ENCODE data around the gene GRIP1. TPM values are rescaled to one million over a fixed set of nuclear protein-coding genes. Genes with fewer than 3 reads are reported as not detected.
A peak's percentile ranks its signal among the peaks of the same experiment; 100 is the strongest.
"Not testable (repeated sequence)": the region's sequence is repeated elsewhere in the genome, so short reads cannot be mapped to it uniquely, and the experiment has no call there.

GRIP1 gene
- total RNA-seq, 1 donor from 2014 or later = not detected

- Mint-ChIP-seq H3K9me3 (no peaks in the 10 kb centered on the region), H3K27ac (no peak overlapping the region), H3K27me3 (ENCODE audit: insufficient read depth) (no peaks in the 10 kb centered on the region), H3K4me3 (no peak overlapping the region), H3K4me1 (ENCODE audit: low read depth) (peaks cover 25% of the 10 kb centered on the region), H3K36me3 (ENCODE audit: low read depth) (peaks cover 43% of the 10 kb centered on the region)
- intact Hi-C loops (cut with micrococcal nuclease) = no loop called here
- no peak for DNase-seq (ENCODE audit: low spot score)
Observed at GRCh38 chr12:66320996-66321395, 357.9 kb downstream of the GRIP1 start.

- Mint-ChIP-seq H3K9me3 (no peaks in the 10 kb centered on the region), H3K27ac (no peak overlapping the region), H3K4me3 (no peak overlapping the region), H3K36me3 (ENCODE audit: low read depth) (peaks cover 32% of the 10 kb centered on the region), H3K4me1 (ENCODE audit: low read depth) (peaks cover 40% of the 10 kb centered on the region), H3K27me3 (ENCODE audit: insufficient read depth) (no peaks in the 10 kb centered on the region)
- no peak for DNase-seq (ENCODE audit: low spot score)
- intact Hi-C loops (cut with micrococcal nuclease) = loop anchor here (5.0 kb wide), 1 partner anchor 42 kb away; no protein-coding TSS in a partner anchor
Observed at GRCh38 chr12:66319266-66319954, 359.5 kb downstream of the GRIP1 start.

- Mint-ChIP-seq H3K9me3 (no peaks in the 10 kb centered on the region), H3K27me3 (ENCODE audit: insufficient read depth) (no peaks in the 10 kb centered on the region), H3K4me1 (ENCODE audit: low read depth) (peaks cover 70% of the 10 kb centered on the region), H3K27ac (peak overlapping the region; percentile 21), H3K4me3 (no peak overlapping the region), H3K36me3 (ENCODE audit: low read depth) (peaks cover 48% of the 10 kb centered on the region)
- DNase-seq (ENCODE audit: low spot score) = no peak
- intact Hi-C loops (cut with micrococcal nuclease) = no loop called here
Observed at GRCh38 chr12:66314278-66314677, 364.6 kb downstream of the GRIP1 start.

- H3K36me3 Mint-ChIP-seq (ENCODE audit: low read depth) = peaks cover 53% of the 10 kb centered on the region
- peaks cover 75% of the 10 kb centered on the region for H3K4me1 Mint-ChIP-seq (ENCODE audit: low read depth)
- peak overlapping the region; percentile 42 for H3K27ac Mint-ChIP-seq
- H3K27me3 Mint-ChIP-seq (ENCODE audit: insufficient read depth) = no peaks in the 10 kb centered on the region
- H3K9me3 Mint-ChIP-seq = no peaks in the 10 kb centered on the region
- intact Hi-C loops (cut with micrococcal nuclease) = loop anchor here (1.0 kb wide), 1 partner anchor 8 kb away; no protein-coding TSS in a partner anchor
- DNase-seq (ENCODE audit: low spot score) = no peak
- H3K4me3 Mint-ChIP-seq = peak overlapping the region; percentile 34
Observed at GRCh38 chr12:66312189-66312588, 366.7 kb downstream of the GRIP1 start.

GRCh38 chr12:66309606-66310005 is 369.3 kb downstream of the GRIP1 start:
- intact Hi-C loops (cut with micrococcal nuclease) = loop anchor here (10.0 kb wide), 2 partner anchors 1145 to 1645 kb away; partner anchors contain the start of gene LEMD3
- H3K27me3 Mint-ChIP-seq (ENCODE audit: insufficient read depth) = no peaks in the 10 kb centered on the region
- no peak for DNase-seq (ENCODE audit: low spot score)
- no peaks in the 10 kb centered on the region for H3K9me3 Mint-ChIP-seq
- H3K27ac Mint-ChIP-seq = no peak overlapping the region
- peaks cover 83% of the 10 kb centered on the region for H3K4me1 Mint-ChIP-seq (ENCODE audit: low read depth)
- H3K4me3 Mint-ChIP-seq = no peak overlapping the region
- peaks cover 71% of the 10 kb centered on the region for H3K36me3 Mint-ChIP-seq (ENCODE audit: low read depth)

- Mint-ChIP-seq H3K4me1 (ENCODE audit: low read depth) (peaks cover 71% of the 10 kb centered on the region), H3K36me3 (ENCODE audit: low read depth) (peaks cover 39% of the 10 kb centered on the region), H3K27me3 (ENCODE audit: insufficient read depth) (no peaks in the 10 kb centered on the region), H3K27ac (peak overlapping the region; percentile 99), H3K9me3 (no peaks in the 10 kb centered on the region), H3K4me3 (peak overlapping the region; percentile 100)
- no peak for DNase-seq (ENCODE audit: low spot score)
- intact Hi-C loops (cut with micrococcal nuclease) = loop anchor here (1.0 to 10.0 kb wide), 5 partner anchors 8 to 1692 kb away; partner anchors contain the start of genes GNS, LEMD3 and RASSF3
Observed at GRCh38 chr12:66304296-66304900, 374.5 kb downstream of the GRIP1 start.

GRCh38 chr12:66303316-66303804 is 375.5 kb downstream of the GRIP1 start:
- DNase-seq (ENCODE audit: low spot score) = peak; percentile 27
- H3K9me3 Mint-ChIP-seq; H3K27me3 Mint-ChIP-seq (ENCODE audit: insufficient read depth): not testable (repeated sequence)
- Mint-ChIP-seq H3K27ac (peak overlapping the region; percentile 99), H3K4me1 (ENCODE audit: low read depth) (peaks cover 65% of the 10 kb centered on the region), H3K4me3 (peak overlapping the region; percentile 100), H3K36me3 (ENCODE audit: low read depth) (peaks cover 34% of the 10 kb centered on the region)
- intact Hi-C loops (cut with micrococcal nuclease) = loop anchor here (2.0 to 10.0 kb wide), 6 partner anchors 107 to 1691 kb away; partner anchors contain the start of genes CAND1, GNS, LEMD3 and RASSF3

GRCh38 chr12:66302827-66303169 is 376.1 kb downstream of the GRIP1 start:
- Mint-ChIP-seq H3K4me1 (ENCODE audit: low read depth) (peaks cover 61% of the 10 kb centered on the region), H3K36me3 (ENCODE audit: low read depth) (peaks cover 30% of the 10 kb centered on the region), H3K9me3 (no peaks in the 10 kb centered on the region), H3K27me3 (ENCODE audit: insufficient read depth) (peaks cover 3% of the 10 kb centered on the region), H3K4me3 (peak overlapping the region; percentile 100), H3K27ac (peak overlapping the region; percentile 99)
- intact Hi-C loops (cut with micrococcal nuclease) = loop anchor here (1.0 to 10.0 kb wide), 12 partner anchors 11 to 1897 kb away; partner anchors contain the start of genes CAND1, GNS, LEMD3 and LLPH
- DNase-seq (ENCODE audit: low spot score) = no peak

- Mint-ChIP-seq H3K36me3 (ENCODE audit: low read depth) (peaks cover 27% of the 10 kb centered on the region), H3K27me3 (ENCODE audit: insufficient read depth) (peaks cover 3% of the 10 kb centered on the region), H3K27ac (peak within 1 kb of the TSS; percentile 99), H3K4me3 (peak within 1 kb of the TSS; percentile 100), H3K9me3 (no peaks in the 10 kb centered on the region), H3K4me1 (ENCODE audit: low read depth) (peaks cover 61% of the 10 kb centered on the region)
- DNase-seq (ENCODE audit: low spot score) = peak; percentile 94
- intact Hi-C loops (cut with micrococcal nuclease) = loop anchor here (1.0 to 10.0 kb wide), 12 partner anchors 11 to 1897 kb away; partner anchors contain the start of genes CAND1, GNS, LEMD3 and LLPH
Observed at GRCh38 chr12:66301944-66302826, 376.7 kb downstream of the GRIP1 start, which contains the start of gene HELB. HELB (plus strand) TSS chr12:66302493; CDS start chr12:66302604, 111 bp downstream.

- DNase-seq (ENCODE audit: low spot score) = no peak
- Mint-ChIP-seq H3K27ac (no peak overlapping the region), H3K9me3 (peaks cover 6% of the 10 kb centered on the region), H3K27me3 (ENCODE audit: insufficient read depth) (peaks cover 3% of the 10 kb centered on the region), H3K36me3 (ENCODE audit: low read depth) (peaks cover 4% of the 10 kb centered on the region), H3K4me3 (no peak overlapping the region), H3K4me1 (ENCODE audit: low read depth) (peaks cover 42% of the 10 kb centered on the region)
- intact Hi-C loops (cut with micrococcal nuclease) = no loop called here
Observed at GRCh38 chr12:66297923-66298322, 381.0 kb downstream of the GRIP1 start.

All from activated T-helper 1 cell treated with anti-CD3 and anti-CD28 coated beads, Interleukin-12 subunit alpha, Interleukin-12 subunit beta, Interleukin-2, Interleukin-4 antibody, amounts not matched to agents 30 ng/mL and 10 ng/mL and 1 ng/mL, durations not matched to agents 14 hours and 24 hours and 36 hours (primary cell).